ENCODE measurements around the gene KDM7A.

Gene KDM7A

DNA sequence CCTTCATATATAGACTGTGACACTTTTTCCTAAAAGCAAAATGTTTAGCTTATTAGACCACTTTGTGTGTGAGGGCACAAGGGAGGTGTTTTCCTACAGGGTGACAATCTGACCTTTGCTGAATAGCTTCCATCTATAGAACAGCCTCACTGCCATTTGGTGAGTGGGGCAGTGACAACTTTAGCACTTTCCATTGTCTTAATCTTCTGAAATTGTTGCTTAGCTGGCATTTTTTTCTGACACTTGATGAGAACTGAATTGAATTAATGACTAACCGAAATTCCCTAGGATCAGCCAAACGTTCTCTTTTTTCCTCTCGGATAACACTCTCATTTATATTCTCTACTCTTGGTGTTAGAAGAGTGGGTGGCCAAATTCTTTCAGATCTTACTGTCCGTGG, 30.2 kb downstream of the KDM7A start:
- H3K27ac ChIP-seq (replicated peaks), result no peak overlapping the region
- H3K27me3 ChIP-seq (ENCODE audit: insufficient read depth, poor library complexity, severe bottlenecking), result peaks cover 5% of the 10 kb centered on the region
- DNase-seq (ENCODE audit: low read depth in 1 of 2, low spot score in 1 of 2), result no peak
- no peak overlapping the region for H3K4me3 ChIP-seq (replicated peaks; ENCODE audit: insufficient read depth, low read length)
- TF ChIP-seq SPI1 (IDR thresholded peaks at IDR 0.05; ENCODE audit: borderline replicate concordance, low read depth), result no peak
- TF ChIP-seq, protein P1, sequence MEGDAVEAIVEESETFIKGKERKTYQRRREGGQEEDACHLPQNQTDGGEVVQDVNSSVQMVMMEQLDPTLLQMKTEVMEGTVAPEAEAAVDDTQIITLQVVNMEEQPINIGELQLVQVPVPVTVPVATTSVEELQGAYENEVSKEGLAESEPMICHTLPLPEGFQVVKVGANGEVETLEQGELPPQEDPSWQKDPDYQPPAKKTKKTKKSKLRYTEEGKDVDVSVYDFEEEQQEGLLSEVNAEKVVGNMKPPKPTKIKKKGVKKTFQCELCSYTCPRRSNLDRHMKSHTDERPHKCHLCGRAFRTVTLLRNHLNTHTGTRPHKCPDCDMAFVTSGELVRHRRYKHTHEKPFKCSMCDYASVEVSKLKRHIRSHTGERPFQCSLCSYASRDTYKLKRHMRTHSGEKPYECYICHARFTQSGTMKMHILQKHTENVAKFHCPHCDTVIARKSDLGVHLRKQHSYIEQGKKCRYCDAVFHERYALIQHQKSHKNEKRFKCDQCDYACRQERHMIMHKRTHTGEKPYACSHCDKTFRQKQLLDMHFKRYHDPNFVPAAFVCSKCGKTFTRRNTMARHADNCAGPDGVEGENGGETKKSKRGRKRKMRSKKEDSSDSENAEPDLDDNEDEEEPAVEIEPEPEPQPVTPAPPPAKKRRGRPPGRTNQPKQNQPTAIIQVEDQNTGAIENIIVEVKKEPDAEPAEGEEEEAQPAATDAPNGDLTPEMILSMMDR (IDR thresholded peaks at IDR 0.05; ENCODE audit: insufficient read depth, low read length), result no peak
- no peak for TF ChIP-seq GABPA (IDR thresholded peaks at IDR 0.05; ENCODE audit: low read depth)
- TF ChIP-seq, protein P2, sequence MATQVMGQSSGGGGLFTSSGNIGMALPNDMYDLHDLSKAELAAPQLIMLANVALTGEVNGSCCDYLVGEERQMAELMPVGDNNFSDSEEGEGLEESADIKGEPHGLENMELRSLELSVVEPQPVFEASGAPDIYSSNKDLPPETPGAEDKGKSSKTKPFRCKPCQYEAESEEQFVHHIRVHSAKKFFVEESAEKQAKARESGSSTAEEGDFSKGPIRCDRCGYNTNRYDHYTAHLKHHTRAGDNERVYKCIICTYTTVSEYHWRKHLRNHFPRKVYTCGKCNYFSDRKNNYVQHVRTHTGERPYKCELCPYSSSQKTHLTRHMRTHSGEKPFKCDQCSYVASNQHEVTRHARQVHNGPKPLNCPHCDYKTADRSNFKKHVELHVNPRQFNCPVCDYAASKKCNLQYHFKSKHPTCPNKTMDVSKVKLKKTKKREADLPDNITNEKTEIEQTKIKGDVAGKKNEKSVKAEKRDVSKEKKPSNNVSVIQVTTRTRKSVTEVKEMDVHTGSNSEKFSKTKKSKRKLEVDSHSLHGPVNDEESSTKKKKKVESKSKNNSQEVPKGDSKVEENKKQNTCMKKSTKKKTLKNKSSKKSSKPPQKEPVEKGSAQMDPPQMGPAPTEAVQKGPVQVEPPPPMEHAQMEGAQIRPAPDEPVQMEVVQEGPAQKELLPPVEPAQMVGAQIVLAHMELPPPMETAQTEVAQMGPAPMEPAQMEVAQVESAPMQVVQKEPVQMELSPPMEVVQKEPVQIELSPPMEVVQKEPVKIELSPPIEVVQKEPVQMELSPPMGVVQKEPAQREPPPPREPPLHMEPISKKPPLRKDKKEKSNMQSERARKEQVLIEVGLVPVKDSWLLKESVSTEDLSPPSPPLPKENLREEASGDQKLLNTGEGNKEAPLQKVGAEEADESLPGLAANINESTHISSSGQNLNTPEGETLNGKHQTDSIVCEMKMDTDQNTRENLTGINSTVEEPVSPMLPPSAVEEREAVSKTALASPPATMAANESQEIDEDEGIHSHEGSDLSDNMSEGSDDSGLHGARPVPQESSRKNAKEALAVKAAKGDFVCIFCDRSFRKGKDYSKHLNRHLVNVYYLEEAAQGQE (IDR thresholded peaks at IDR 0.05; ENCODE audit: insufficient replicate concordance, low read depth), result no peak
- TF ChIP-seq POLR2AphosphoS5 (IDR thresholded peaks at IDR 0.05; ENCODE audit: low read depth), result no peak

GRCh38 chr7:140145709-140146108, 31.1 kb downstream of the KDM7A start:
- TF ChIP-seq, protein P2 (IDR thresholded peaks at IDR 0.05; ENCODE audit: insufficient replicate concordance, low read depth), result no peak
- TF ChIP-seq GABPA (IDR thresholded peaks at IDR 0.05; ENCODE audit: low read depth) (no peak), SPI1 (IDR thresholded peaks at IDR 0.05; ENCODE audit: borderline replicate concordance, low read depth) (no peak), POLR2AphosphoS5 (IDR thresholded peaks at IDR 0.05; ENCODE audit: low read depth) (no peak)
- TF ChIP-seq, protein P1 (IDR thresholded peaks at IDR 0.05; ENCODE audit: insufficient read depth, low read length), result no peak
- H3K27me3 ChIP-seq (ENCODE audit: insufficient read depth, poor library complexity, severe bottlenecking), result peaks cover 5% of the 10 kb centered on the region
- H3K4me3 ChIP-seq (replicated peaks; ENCODE audit: insufficient read depth, low read length), result no peak overlapping the region
- DNase-seq (ENCODE audit: low read depth in 1 of 2, low spot score in 1 of 2), result no peak
- H3K27ac ChIP-seq (replicated peaks), result no peak overlapping the region

- Histone ChIP-seq H3K27ac (replicated peaks) (no peak overlapping the region), H3K27me3 (ENCODE audit: insufficient read depth, poor library complexity, severe bottlenecking) (peaks cover 5% of the 10 kb centered on the region), H3K4me3 (replicated peaks; ENCODE audit: insufficient read depth, low read length) (no peak overlapping the region)
- no peak for DNase-seq (ENCODE audit: low read depth in 1 of 2, low spot score in 1 of 2)
- no peak for TF ChIP-seq SPI1 (IDR thresholded peaks at IDR 0.05; ENCODE audit: borderline replicate concordance, low read depth)
- TF ChIP-seq, protein P1 (IDR thresholded peaks at IDR 0.05; ENCODE audit: insufficient read depth, low read length), result no peak
- TF ChIP-seq GABPA (IDR thresholded peaks at IDR 0.05; ENCODE audit: low read depth), result no peak
- TF ChIP-seq, protein P2 (IDR thresholded peaks at IDR 0.05; ENCODE audit: insufficient replicate concordance, low read depth), result no peak
- no peak for TF ChIP-seq POLR2AphosphoS5 (IDR thresholded peaks at IDR 0.05; ENCODE audit: low read depth)
These were observed 32.0 kb downstream of the KDM7A start for GRCh38 chr7:140144821-140145220.
